MM.1S (cell line): Measurements from ENCODE around the gene HIPK4.

Experiments
- DNase-seq: peaks from one replicate; pipeline ENCODE4 v3.0.0-alpha.2; 2015
- H2AFZ ChIP-seq: fragments of 300-600 bp; sonication (generic); 2 replicates; pipeline ENCODE4 v1.6.0; 2016; ENCODE audit warnings: antibody characterized with exemption, low read length
- H3F3A ChIP-seq: fragments of 300-600 bp; sonication (generic); 2 replicates; pipeline ENCODE4 v1.6.1; 2016; ENCODE audit warnings: mild to moderate bottlenecking, antibody characterized with exemption, low read length, moderate library complexity, mixed read lengths; ENCODE audit not compliant: insufficient read depth
- H3K27ac ChIP-seq: fragments of 300-600 bp; sonication (generic); 2 replicates; pipeline ENCODE4 v1.5.1; 2016; ENCODE audit warnings: mild to moderate bottlenecking, low read length
- H3K27me3 ChIP-seq: fragments of 300-600 bp; sonication (generic); replicated peaks from 2 replicates; pipeline ENCODE4 v1.6.0; 2016; ENCODE audit warnings: low read length; ENCODE audit not compliant: insufficient read depth
- H3K36me3 ChIP-seq: fragments of 300-600 bp; sonication (generic); replicated peaks from 2 replicates; pipeline ENCODE4 v1.6.1; 2016; ENCODE audit warnings: mild to moderate bottlenecking, low read length, mixed read lengths; ENCODE audit not compliant: insufficient read depth
- H3K4me1 ChIP-seq: fragments of 300-600 bp; sonication (generic); 2 replicates; pipeline ENCODE4 v1.6.1; 2016; ENCODE audit warnings: low read length, mixed read lengths
- H3K4me2 ChIP-seq: fragments of 300-600 bp; sonication (generic); 2 replicates; pipeline ENCODE4 v1.6.0; 2016; ENCODE audit warnings: low read depth, low read length
- H3K4me3 ChIP-seq: fragments of 300-600 bp; sonication (generic); 2 replicates; pipeline ENCODE4 v1.5.1; 2016; ENCODE audit warnings: low read length, mixed read lengths
- H3K79me2 ChIP-seq: fragments of 300-600 bp; sonication (generic); 2 replicates; pipeline ENCODE4 v1.6.1; 2016; ENCODE audit warnings: mixed run types, low read length, mixed read lengths
- H3K9ac ChIP-seq: fragments of 300-600 bp; sonication (generic); 2 replicates; pipeline ENCODE4 v1.6.1; 2016; ENCODE audit warnings: low read length, mixed read lengths
- H3K9me2 ChIP-seq: fragments of 300-600 bp; sonication (generic); replicated peaks from 2 replicates; pipeline ENCODE4 v1.6.1; 2016; ENCODE audit warnings: mild to moderate bottlenecking, low read length, mixed read lengths; ENCODE audit not compliant: insufficient read depth
- H3K9me3 ChIP-seq: fragments of 300-600 bp; sonication (generic); replicated peaks from 2 replicates; pipeline ENCODE4 v1.6.1; 2016; ENCODE audit warnings: mild to moderate bottlenecking, low read length, mixed read lengths; ENCODE audit not compliant: insufficient read depth
- H4K20me1 ChIP-seq: fragments of 300-600 bp; sonication (generic); 2 replicates; pipeline ENCODE4 v1.6.1; 2016; ENCODE audit warnings: mild to moderate bottlenecking, low read length, moderate library complexity, mixed read lengths; ENCODE audit not compliant: insufficient read depth
- EZH2 ChIP-seq: fragments of 300-600 bp; sonication (generic); optimal IDR thresholded peaks from 2 replicates; pipeline ENCODE3; 2017; ENCODE audit warnings: low read depth, mild to moderate bottlenecking, antibody characterized with exemption, low read length, mixed read lengths
- EZH2phosphoT487 ChIP-seq: fragments of 300-600 bp; sonication (generic); IDR thresholded peaks from 2 replicates; pipeline ENCODE4 v1.6.1; 2018; ENCODE audit warnings: antibody characterized with exemption, low read length
- TF ChIP-seq, protein P1 (sequence below): fragments of 300-600 bp; sonication (generic); IDR thresholded peaks from 2 replicates; pipeline ENCODE4 v1.5.1; 2016; ENCODE audit warnings: antibody characterized with exemption, low read length, mixed read lengths

Gene HIPK4

DNA sequence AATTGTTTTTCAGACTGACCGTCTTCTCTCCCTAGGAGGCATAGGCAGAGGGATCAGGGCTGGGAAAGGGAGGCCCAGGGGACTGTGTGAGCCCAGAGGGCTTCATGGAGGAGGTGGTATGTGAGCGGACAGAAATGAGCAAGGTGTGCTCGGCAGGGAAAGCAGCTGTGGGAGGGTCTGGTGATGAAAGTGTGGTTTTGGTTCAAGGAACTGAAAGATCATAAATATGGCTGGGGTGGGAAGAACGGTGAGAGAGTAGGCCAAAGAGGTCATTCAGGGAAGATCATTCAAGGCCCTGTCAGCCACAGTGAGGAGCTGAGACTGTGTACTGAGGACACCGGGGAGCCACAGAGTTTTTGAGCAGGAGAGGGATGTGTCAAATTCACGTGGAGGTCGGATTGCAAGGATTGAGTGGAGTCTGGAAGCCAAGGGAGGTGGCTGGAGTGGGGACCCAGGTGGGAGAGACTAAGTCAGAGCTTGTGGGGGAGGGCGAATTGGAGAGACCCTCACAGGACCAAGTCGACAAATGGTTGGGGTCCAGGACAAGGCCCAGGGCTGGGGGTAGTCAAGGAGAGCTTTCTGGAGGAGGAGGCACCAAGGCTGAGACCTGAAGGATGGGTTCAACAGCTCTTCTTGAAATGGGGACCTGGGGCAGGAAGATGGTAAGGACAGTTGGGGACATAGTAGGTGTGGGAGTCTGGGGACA is 33.9 kb downstream of the HIPK4 start:
- Histone ChIP-seq H3F3A (no peaks in the 10 kb centered on the region), H3K27me3 (no peaks in the 10 kb centered on the region), H3K36me3 (no peaks in the 10 kb centered on the region), H3K9me3 (no peaks in the 10 kb centered on the region), H3K27ac (no peak overlapping the region), H2AFZ (no peak overlapping the region), H3K4me3 (no peak overlapping the region), H3K9ac (no peak overlapping the region), H3K4me1 (no peaks in the 10 kb centered on the region), H3K4me2 (no peak overlapping the region), H3K79me2 (no peaks in the 10 kb centered on the region), H4K20me1 (no peaks in the 10 kb centered on the region), H3K9me2 (no peaks in the 10 kb centered on the region)
- TF ChIP-seq, protein P1, sequence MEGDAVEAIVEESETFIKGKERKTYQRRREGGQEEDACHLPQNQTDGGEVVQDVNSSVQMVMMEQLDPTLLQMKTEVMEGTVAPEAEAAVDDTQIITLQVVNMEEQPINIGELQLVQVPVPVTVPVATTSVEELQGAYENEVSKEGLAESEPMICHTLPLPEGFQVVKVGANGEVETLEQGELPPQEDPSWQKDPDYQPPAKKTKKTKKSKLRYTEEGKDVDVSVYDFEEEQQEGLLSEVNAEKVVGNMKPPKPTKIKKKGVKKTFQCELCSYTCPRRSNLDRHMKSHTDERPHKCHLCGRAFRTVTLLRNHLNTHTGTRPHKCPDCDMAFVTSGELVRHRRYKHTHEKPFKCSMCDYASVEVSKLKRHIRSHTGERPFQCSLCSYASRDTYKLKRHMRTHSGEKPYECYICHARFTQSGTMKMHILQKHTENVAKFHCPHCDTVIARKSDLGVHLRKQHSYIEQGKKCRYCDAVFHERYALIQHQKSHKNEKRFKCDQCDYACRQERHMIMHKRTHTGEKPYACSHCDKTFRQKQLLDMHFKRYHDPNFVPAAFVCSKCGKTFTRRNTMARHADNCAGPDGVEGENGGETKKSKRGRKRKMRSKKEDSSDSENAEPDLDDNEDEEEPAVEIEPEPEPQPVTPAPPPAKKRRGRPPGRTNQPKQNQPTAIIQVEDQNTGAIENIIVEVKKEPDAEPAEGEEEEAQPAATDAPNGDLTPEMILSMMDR = no peak
- TF ChIP-seq EZH2 (no peak), EZH2phosphoT487 (no peak)
- DNase-seq = no peak

DNA sequence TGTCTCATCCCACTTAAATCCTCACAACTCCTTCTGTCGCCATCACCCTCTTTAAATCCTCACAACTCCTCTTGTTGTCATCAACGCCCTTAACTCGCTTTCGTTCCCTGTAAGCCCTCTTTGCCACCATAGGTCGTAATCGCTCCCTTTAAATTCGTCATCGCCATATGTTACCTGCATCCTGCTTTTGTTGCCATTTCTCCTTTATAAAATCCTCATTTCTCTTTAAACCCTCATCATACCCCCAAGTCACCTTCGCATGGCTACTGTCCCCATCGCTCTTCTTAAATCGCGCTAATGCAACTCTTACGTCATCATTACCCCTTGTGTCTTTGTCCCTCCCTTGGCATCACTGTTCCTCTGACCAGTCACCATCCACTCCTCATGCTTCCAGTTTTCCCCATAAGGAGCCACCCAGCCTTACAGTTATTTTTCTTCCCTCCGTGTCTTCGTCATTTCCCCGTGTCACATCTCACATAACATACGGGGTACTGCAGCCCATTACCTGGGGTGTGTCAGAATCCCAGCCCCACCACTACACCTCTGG is 40.9 kb downstream of the HIPK4 start:
- no peaks in the 10 kb centered on the region for H3K9me3 ChIP-seq
- no peaks in the 10 kb centered on the region for H4K20me1 ChIP-seq
- peaks cover 4% of the 10 kb centered on the region; the same call in 1 of the 2 replicates for H3K4me1 ChIP-seq
- peak overlapping the region; percentile 63 for H3K4me3 ChIP-seq
- H2AFZ ChIP-seq = peak overlapping the region; percentile 55
- peaks cover 34% of the 10 kb centered on the region for H3K79me2 ChIP-seq
- H3K27me3 ChIP-seq = no peaks in the 10 kb centered on the region
- no peak overlapping the region for H3K27ac ChIP-seq
- H3K4me2 ChIP-seq = peak overlapping the region; percentile 90
- H3K9me2 ChIP-seq = no peaks in the 10 kb centered on the region
- peak; percentile 11 for DNase-seq
- H3K9ac ChIP-seq = peak overlapping the region; percentile 35; the same call in 1 of the 2 replicates
- no peaks in the 10 kb centered on the region for H3K36me3 ChIP-seq
- H3F3A ChIP-seq = no peaks in the 10 kb centered on the region
- TF ChIP-seq EZH2 = no peak
- TF ChIP-seq, protein P1 = no peak
- no peak for TF ChIP-seq EZH2phosphoT487

DNA sequence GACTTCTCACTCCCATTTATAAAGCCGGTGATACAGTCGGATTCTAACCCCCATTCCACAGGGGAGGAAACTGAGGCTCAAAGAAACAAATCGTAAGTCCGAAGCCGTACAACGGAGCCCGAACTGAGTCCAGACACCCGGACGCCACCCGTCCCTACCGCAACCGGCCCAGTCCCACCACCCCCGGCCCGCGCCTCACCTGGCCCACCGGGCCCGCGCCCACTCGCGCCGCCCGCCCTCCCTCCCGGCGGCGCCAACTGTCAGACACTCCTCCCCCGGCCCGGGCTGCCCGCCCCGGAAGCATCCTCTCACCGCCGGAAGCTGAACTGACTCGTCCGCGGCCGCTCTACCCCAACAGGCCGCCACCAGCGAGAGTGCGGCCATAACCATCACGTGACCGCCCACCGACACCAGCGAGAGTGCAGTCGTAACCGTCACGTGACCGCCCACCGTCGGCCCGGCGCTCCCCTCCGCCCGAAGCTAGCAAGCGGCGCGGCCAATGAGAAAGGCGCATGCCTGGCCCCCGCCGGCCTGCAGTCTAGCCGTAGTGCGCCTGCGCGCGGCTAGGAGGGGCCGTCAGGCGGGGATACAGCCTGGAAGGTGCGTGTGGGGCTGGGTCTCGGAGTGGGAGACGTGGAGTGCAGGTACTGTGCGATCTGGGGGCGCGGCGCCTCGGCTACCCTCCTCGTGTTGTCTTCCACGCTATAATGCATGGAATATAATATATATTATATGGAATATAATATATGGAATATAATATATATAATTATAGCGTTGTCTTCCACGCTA is 41.7 kb downstream of the HIPK4 start, which contains the start of the genes C19orf47 and PLD3:
TSS of gene C19orf47 (minus strand) at position 273 of the 789 bp plus-strand sequence. CDS start 6,540 bp downstream, outside the sequence.
TSS of gene PLD3 (plus strand) at position 571 of the 789 bp plus-strand sequence. CDS start 17,789 bp downstream, outside the sequence.
- Histone ChIP-seq H2AFZ (peak within 1 kb of the TSS; percentile 71), H3K27me3 (no peaks in the 10 kb centered on the region), H3K9me3 (no peaks in the 10 kb centered on the region), H3K27ac (no peak within 1 kb of the TSS), H3K9ac (peak within 1 kb of the TSS; percentile 74; the same call in 1 of the 2 replicates), H3K79me2 (peaks cover 37% of the 10 kb centered on the region), H4K20me1 (no peaks in the 10 kb centered on the region), H3K4me2 (peak within 1 kb of the TSS; percentile 90), H3K4me3 (peak within 1 kb of the TSS; percentile 89), H3K4me1 (peaks cover 4% of the 10 kb centered on the region; the same call in 1 of the 2 replicates), H3K9me2 (no peaks in the 10 kb centered on the region), H3K36me3 (no peaks in the 10 kb centered on the region), H3F3A (no peaks in the 10 kb centered on the region)
- TF ChIP-seq EZH2 = no peak
- TF ChIP-seq EZH2phosphoT487 = no peak
- TF ChIP-seq, protein P1 = no peak
- peak; percentile 99 for DNase-seq
